Measurements from ENCODE around the gene LMAN1L. TPM values are rescaled to one million over a fixed set of nuclear protein-coding genes. Genes with fewer than 3 reads are reported as not detected.

LMAN1L gene
- total and polyA plus RNA-seq, 2 of the 4 experiments (the other 2 are of a cell fraction) = not detected

DNA sequence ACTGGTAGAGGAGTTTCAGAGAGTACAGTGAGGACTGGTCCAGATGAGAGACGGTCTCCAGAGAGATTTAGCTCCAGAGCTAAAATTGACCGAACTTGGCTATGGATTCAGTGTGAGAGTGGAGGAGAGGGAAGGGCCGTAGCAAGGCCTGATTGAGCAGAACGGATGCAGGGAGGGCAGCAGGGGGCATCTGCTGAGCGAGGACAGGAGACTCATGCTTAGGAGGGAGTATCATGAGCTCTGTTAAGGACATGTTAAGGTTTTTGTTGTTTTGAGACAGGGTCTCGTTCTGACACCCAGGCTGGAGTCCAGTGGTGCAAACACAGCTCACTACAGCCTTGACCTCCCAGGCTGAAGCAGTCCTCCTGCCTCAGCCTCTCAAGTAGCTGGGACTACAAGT lies 7.7 kb upstream of the LMAN1L start:
- ATAC-seq (ENCODE audit: low read depth) = no peak
- intact Hi-C loops (cut with micrococcal nuclease) = no loop called here
- POLR2A ChIA-PET (ENCODE audit: unreplicated experiment) = no interaction called here

More for the DNA sequence above, 7.7 kb upstream of the LMAN1L start:
- no peaks in the 10 kb centered on the region for H3K27me3 ChIP-seq (ENCODE audit: control insufficient read depth, insufficient read depth, low read length)
- no peak for DNase-seq
- H2BK5ac ChIP-seq (ENCODE audit: low read depth, low read length, poor library complexity, severe bottlenecking) = no peak overlapping the region
- no peak overlapping the region for H2BK120ac ChIP-seq (ENCODE audit: low read depth, low read length)
- H3K14ac ChIP-seq (replicated peaks; ENCODE audit: low read depth, low read length) = no peak overlapping the region
- H3K4me1 ChIP-seq (ENCODE audit: control insufficient read depth, insufficient read depth, low read length) = peaks cover 1% of the 10 kb centered on the region; the same call in 1 of the 2 replicates
- dilution Hi-C loops (cut with HindIII; ENCODE audit: low sequenced_read_pairs, unreplicated experiment) = no loop called here
- peaks cover 14% of the 10 kb centered on the region; the same call in 1 of the 2 replicates for H4K20me1 ChIP-seq (ENCODE audit: insufficient read depth, low read length)
- no peak overlapping the region for H4K5ac ChIP-seq (ENCODE audit: low read depth, low read length)
- TF ChIP-seq NFE2L2 (IDR thresholded peaks at IDR 0.05; ENCODE audit: low read depth, low read length) = no peak
- TF ChIP-seq, protein P1, sequence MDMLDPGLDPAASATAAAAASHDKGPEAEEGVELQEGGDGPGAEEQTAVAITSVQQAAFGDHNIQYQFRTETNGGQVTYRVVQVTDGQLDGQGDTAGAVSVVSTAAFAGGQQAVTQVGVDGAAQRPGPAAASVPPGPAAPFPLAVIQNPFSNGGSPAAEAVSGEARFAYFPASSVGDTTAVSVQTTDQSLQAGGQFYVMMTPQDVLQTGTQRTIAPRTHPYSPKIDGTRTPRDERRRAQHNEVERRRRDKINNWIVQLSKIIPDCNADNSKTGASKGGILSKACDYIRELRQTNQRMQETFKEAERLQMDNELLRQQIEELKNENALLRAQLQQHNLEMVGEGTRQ (IDR thresholded peaks at IDR 0.05; ENCODE audit: low read depth, low read length) = no peak
- no peak for TF ChIP-seq RCOR1 (IDR thresholded peaks at IDR 0.05; ENCODE audit: insufficient replicate concordance, low read length)
- TF ChIP-seq RAD21 (IDR thresholded peaks at IDR 0.05; ENCODE audit: low read length) = no peak
- TF ChIP-seq SMC3 (IDR thresholded peaks at IDR 0.05; ENCODE audit: low read depth, low read length) = no peak
- TF ChIP-seq FOS (IDR thresholded peaks at IDR 0.05; ENCODE audit: low read depth, low read length) = no peak
- TF ChIP-seq MAFK (IDR thresholded peaks at IDR 0.05; ENCODE audit: low read depth, low read length) = no peak
- no peak for TF ChIP-seq MXI1 (IDR thresholded peaks at IDR 0.05; ENCODE audit: borderline replicate concordance, low read depth, low read length)
- no peak for TF ChIP-seq RFX5 (IDR thresholded peaks at IDR 0.05; ENCODE audit: low read depth, low read length)
- TF ChIP-seq MAZ (IDR thresholded peaks at IDR 0.05; ENCODE audit: borderline replicate concordance, low read depth, low read length) = no peak
- TF ChIP-seq, protein P2, sequence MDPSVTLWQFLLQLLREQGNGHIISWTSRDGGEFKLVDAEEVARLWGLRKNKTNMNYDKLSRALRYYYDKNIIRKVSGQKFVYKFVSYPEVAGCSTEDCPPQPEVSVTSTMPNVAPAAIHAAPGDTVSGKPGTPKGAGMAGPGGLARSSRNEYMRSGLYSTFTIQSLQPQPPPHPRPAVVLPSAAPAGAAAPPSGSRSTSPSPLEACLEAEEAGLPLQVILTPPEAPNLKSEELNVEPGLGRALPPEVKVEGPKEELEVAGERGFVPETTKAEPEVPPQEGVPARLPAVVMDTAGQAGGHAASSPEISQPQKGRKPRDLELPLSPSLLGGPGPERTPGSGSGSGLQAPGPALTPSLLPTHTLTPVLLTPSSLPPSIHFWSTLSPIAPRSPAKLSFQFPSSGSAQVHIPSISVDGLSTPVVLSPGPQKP (IDR thresholded peaks at IDR 0.05; ENCODE audit: borderline replicate concordance, low read depth, low read length) = no peak
- no peak for TF ChIP-seq CEBPB (IDR thresholded peaks at IDR 0.05; ENCODE audit: low read depth, low read length)
- TF ChIP-seq POLR2A (IDR thresholded peaks at IDR 0.05; ENCODE audit: low read depth, low read length) = no peak
- TF ChIP-seq, protein P3, sequence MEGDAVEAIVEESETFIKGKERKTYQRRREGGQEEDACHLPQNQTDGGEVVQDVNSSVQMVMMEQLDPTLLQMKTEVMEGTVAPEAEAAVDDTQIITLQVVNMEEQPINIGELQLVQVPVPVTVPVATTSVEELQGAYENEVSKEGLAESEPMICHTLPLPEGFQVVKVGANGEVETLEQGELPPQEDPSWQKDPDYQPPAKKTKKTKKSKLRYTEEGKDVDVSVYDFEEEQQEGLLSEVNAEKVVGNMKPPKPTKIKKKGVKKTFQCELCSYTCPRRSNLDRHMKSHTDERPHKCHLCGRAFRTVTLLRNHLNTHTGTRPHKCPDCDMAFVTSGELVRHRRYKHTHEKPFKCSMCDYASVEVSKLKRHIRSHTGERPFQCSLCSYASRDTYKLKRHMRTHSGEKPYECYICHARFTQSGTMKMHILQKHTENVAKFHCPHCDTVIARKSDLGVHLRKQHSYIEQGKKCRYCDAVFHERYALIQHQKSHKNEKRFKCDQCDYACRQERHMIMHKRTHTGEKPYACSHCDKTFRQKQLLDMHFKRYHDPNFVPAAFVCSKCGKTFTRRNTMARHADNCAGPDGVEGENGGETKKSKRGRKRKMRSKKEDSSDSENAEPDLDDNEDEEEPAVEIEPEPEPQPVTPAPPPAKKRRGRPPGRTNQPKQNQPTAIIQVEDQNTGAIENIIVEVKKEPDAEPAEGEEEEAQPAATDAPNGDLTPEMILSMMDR (conservative IDR thresholded peaks at IDR 0.05; ENCODE audit: low read depth, low read length) = no peak
- TF ChIP-seq CHD1 (IDR thresholded peaks at IDR 0.05; ENCODE audit: low read depth, low read length) = no peak
- no peak for TF ChIP-seq BHLHE40 (IDR thresholded peaks at IDR 0.05; ENCODE audit: low read depth, low read length)
- H2AK9ac ChIP-seq (replicated peaks; ENCODE audit: low read depth, low read length, poor library complexity) = no peak overlapping the region
- no peak overlapping the region for H4K91ac ChIP-seq (ENCODE audit: insufficient read depth, low read depth, low read length)
- no peak overlapping the region for H3K18ac ChIP-seq (ENCODE audit: low read depth, low read length)
- H2AFZ ChIP-seq (replicated peaks; ENCODE audit: low read length, poor library complexity) = no peak overlapping the region
- H2AK5ac ChIP-seq (ENCODE audit: low read depth, low read length) = no peak overlapping the region
- H2BK15ac ChIP-seq (ENCODE audit: low read depth, low read length) = no peak overlapping the region
- H3K9me3 ChIP-seq (ENCODE audit: control insufficient read depth, insufficient read depth, low read length) = no peaks in the 10 kb centered on the region
- H3K9me1 ChIP-seq (ENCODE audit: insufficient read depth, low read length) = peaks cover 5% of the 10 kb centered on the region
- H4K8ac ChIP-seq (ENCODE audit: low read depth in 2 of 2, low read length in 2 of 2) = no peak overlapping the region
- in situ Hi-C loops (cut with MboI; ENCODE audit: low sequenced_read_pairs) = no loop called here
- no peak overlapping the region for H3K4me2 ChIP-seq (ENCODE audit: low read depth, low read length)
- CTCF ChIA-PET = no interaction called here
- no TSS peak for BruUV-seq (replicated peaks)
- no peak overlapping the region for H2BK20ac ChIP-seq (ENCODE audit: low read depth, low read length)
- peaks cover 33% of the 10 kb centered on the region for H3K36me3 ChIP-seq (ENCODE audit: control insufficient read depth, insufficient read depth, low read length)
- H3K27ac ChIP-seq (ENCODE audit: insufficient read depth, low read length) = no peak overlapping the region
- 71% methylated on average over 1 of the region's 6 CpGs; no CpG with 5 or more reads in 1 of the 2 experiments for WGBS, 2 experiments (ENCODE audit: extremely low coverage in 2 of 2, insufficient read length in 1 of 2)
- H3K56ac ChIP-seq (ENCODE audit: extremely low read depth, insufficient read depth, low read length) = no peak overlapping the region
- no peak overlapping the region for H3K4me3 ChIP-seq (ENCODE audit: insufficient read depth, low read depth, low read length)
- no peak overlapping the region for H3K4ac ChIP-seq (ENCODE audit: low read depth, low read length)
- H3K9ac ChIP-seq (ENCODE audit: low read depth, low read length) = no peak overlapping the region
- H3K79me1 ChIP-seq (ENCODE audit: low read depth in 1 of 2, low read length in 2 of 2) = peaks cover 0 to 13% of the 10 kb centered on the region in 2 experiments; a peak in 2 of 4 replicates
- H3K23ac ChIP-seq (ENCODE audit: low read depth, low read length) = no peak overlapping the region

Data from IMR-90 (cell line).